ENCODE data around the gene PPP1R3A. TPM values are rescaled to one million over a fixed set of nuclear protein-coding genes. Genes with fewer than 3 reads are reported as not detected.

PPP1R3A gene
- total RNA-seq, 4 donors from 2014 or later, result not detected

DNA sequence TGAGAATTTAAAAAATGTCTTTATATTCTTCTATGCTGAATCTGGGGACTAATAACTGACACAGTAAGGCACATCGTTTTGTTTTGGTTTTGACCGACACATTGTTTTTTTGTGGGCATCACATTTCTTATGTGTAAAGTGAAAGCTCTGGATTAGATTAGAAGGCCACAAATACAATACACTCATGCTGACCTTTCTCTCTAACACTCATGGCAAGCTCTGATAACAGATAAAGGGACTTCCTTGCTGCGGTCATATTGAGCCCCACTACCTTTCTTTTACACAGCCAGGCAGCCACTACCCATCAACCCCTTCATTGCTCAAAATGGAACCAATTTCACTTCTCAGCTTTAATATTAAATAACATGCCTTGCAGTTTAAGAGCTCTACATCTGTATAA is 26.0 kb downstream of the PPP1R3A start:
- H3K27ac ChIP-seq, result no peak overlapping the region
- H3K36me3 ChIP-seq, result no peaks in the 10 kb centered on the region
- DNase-seq (ENCODE audit: low spot score in 2 of 2), result no peak
- H3K27me3 ChIP-seq, result no peaks in the 10 kb centered on the region
- 63% methylated on average over 3 of the region's 3 CpGs for WGBS
- H3K4me1 ChIP-seq, result no peaks in the 10 kb centered on the region
- H3K4me3 ChIP-seq, result no peak overlapping the region
- TF ChIP-seq EP300 (IDR thresholded peaks at IDR 0.05) (no peak), POLR2A (IDR thresholded peaks at IDR 0.05) (no peak), POLR2AphosphoS5 (IDR thresholded peaks at IDR 0.05) (no peak)
- TF ChIP-seq, protein P1, sequence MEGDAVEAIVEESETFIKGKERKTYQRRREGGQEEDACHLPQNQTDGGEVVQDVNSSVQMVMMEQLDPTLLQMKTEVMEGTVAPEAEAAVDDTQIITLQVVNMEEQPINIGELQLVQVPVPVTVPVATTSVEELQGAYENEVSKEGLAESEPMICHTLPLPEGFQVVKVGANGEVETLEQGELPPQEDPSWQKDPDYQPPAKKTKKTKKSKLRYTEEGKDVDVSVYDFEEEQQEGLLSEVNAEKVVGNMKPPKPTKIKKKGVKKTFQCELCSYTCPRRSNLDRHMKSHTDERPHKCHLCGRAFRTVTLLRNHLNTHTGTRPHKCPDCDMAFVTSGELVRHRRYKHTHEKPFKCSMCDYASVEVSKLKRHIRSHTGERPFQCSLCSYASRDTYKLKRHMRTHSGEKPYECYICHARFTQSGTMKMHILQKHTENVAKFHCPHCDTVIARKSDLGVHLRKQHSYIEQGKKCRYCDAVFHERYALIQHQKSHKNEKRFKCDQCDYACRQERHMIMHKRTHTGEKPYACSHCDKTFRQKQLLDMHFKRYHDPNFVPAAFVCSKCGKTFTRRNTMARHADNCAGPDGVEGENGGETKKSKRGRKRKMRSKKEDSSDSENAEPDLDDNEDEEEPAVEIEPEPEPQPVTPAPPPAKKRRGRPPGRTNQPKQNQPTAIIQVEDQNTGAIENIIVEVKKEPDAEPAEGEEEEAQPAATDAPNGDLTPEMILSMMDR (IDR thresholded peaks at IDR 0.05), result no peak
- no peaks in the 10 kb centered on the region for H3K9me3 ChIP-seq

DNA sequence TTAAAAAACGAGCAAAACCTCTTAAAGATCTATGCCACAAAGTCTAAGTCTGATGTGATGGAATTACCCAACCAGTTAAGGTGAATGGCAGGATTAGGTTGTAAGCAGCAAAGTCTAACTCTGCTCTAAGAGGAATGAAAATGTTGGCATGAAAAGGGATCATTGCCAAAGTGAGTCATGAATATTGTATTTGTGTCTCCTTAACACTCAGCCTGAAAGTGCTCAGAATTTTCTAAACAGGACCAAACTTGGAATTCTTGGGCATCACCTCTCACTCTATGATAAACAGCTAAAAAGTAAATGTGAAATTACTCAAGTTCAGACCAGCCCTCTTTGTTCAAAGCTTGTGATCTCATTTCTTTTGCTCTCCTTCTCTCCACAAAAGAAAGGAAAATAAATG is 27.0 kb downstream of the PPP1R3A start:
- WGBS, result 41% methylated on average over 1 of the region's 1 CpG
- no peak for DNase-seq (ENCODE audit: low spot score in 2 of 2)
- Histone ChIP-seq H3K4me1 (no peaks in the 10 kb centered on the region), H3K27ac (no peak overlapping the region), H3K9me3 (no peaks in the 10 kb centered on the region), H3K27me3 (no peaks in the 10 kb centered on the region), H3K4me3 (no peak overlapping the region), H3K36me3 (no peaks in the 10 kb centered on the region)
- no peak for TF ChIP-seq EP300 (IDR thresholded peaks at IDR 0.05)
- TF ChIP-seq, protein P1 (IDR thresholded peaks at IDR 0.05), result no peak
- TF ChIP-seq POLR2AphosphoS5 (IDR thresholded peaks at IDR 0.05), result no peak
- TF ChIP-seq POLR2A (IDR thresholded peaks at IDR 0.05), result no peak

DNA sequence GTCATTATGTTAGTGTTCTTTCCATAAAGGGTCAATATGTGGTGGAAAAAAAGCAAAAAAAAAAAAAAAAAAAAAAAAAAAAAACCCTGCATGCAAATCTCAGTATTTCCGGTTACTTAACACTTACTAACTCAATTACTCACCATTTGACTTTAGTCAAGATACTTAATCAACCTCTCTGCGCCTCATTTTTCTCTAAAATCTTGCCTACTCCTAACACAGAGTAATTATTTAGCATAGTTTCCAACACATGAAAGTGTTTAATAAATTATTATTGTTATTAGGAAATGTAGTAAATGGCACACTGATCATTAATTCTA is 27.8 kb downstream of the PPP1R3A start:
- TF ChIP-seq EP300 (IDR thresholded peaks at IDR 0.05) (no peak), POLR2A (IDR thresholded peaks at IDR 0.05) (no peak), POLR2AphosphoS5 (IDR thresholded peaks at IDR 0.05) (no peak)
- TF ChIP-seq, protein P1 (IDR thresholded peaks at IDR 0.05), result no peak

DNA sequence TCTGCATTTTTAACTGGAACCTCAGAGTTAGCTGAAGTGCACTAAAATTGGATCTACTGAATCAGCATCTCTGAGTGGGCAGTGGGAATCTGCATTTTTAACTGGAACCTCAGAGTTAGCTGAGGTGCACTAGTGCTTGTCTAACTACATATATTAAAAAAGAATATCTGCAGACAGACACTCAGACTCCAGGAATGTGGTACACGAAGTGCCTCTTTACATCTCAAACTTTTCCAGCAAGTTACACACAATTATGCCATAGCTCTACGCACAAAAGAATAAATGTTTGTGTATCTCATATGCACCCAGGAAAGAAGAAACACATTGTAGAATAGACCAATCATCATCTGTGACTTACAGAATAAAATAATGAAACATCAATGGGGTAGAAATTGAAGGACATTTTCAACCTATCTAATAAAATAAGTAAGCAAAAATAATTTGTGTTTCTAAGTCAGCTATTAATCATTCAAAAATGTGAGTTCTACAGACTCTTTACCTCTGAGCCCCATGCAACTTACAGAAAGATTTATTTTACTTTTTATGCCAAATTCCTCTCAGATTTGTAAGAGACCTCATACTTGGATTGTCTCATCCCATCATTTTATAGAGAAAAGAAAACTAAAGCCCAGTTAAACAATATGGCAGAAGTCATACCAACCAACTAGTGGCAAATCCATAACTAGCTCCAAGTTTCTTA is 28.3 kb downstream of the PPP1R3A start:
- Histone ChIP-seq H3K4me3 (no peak overlapping the region), H3K9me3 (no peaks in the 10 kb centered on the region), H3K4me1 (no peaks in the 10 kb centered on the region), H3K27me3 (no peaks in the 10 kb centered on the region), H3K27ac (no peak overlapping the region), H3K36me3 (no peaks in the 10 kb centered on the region)
- TF ChIP-seq EP300 (IDR thresholded peaks at IDR 0.05), result no peak
- TF ChIP-seq POLR2A (IDR thresholded peaks at IDR 0.05), result no peak
- TF ChIP-seq POLR2AphosphoS5 (IDR thresholded peaks at IDR 0.05), result no peak
- TF ChIP-seq, protein P1 (IDR thresholded peaks at IDR 0.05), result no peak
- 67% methylated on average over 2 of the region's 2 CpGs for WGBS
- DNase-seq (ENCODE audit: low spot score in 2 of 2), result no peak

More for the DNA sequence above, 27.8 kb downstream of the PPP1R3A start:
- Histone ChIP-seq H3K36me3 (no peaks in the 10 kb centered on the region), H3K27ac (no peak overlapping the region), H3K4me3 (no peak overlapping the region), H3K27me3 (no peaks in the 10 kb centered on the region), H3K4me1 (no peaks in the 10 kb centered on the region), H3K9me3 (no peaks in the 10 kb centered on the region)
- WGBS, result 78% methylated on average over 2 of the region's 2 CpGs
- DNase-seq (ENCODE audit: low spot score in 2 of 2), result no peak

DNA sequence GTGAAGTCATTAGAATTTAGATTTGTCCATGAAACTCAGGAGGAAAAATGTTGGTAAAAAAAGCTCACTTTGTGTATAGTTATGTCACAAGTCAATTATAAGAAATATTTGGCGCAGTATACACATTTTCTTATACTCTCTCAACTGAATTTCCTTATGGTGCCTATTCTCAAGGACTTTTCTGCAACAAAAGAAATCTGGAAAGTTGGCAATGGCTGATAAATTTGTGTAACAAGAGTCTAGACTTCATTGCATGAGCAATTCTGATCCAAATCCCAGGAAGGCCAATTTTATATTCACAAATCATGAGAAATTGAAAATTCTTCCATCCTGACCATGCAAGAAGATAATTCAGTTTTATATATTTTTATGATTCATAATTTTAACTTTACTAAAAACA is 35.7 kb downstream of the PPP1R3A start:
- H3K36me3 ChIP-seq, result no peaks in the 10 kb centered on the region
- H3K27me3 ChIP-seq, result no peaks in the 10 kb centered on the region
- no peak for DNase-seq (ENCODE audit: low spot score in 2 of 2)
- 91% methylated on average over 1 of the region's 1 CpG for WGBS
- H3K4me1 ChIP-seq, result no peaks in the 10 kb centered on the region
- TF ChIP-seq, protein P1 (IDR thresholded peaks at IDR 0.05), result no peak
- TF ChIP-seq POLR2A (IDR thresholded peaks at IDR 0.05) (no peak), EP300 (IDR thresholded peaks at IDR 0.05) (no peak), POLR2AphosphoS5 (IDR thresholded peaks at IDR 0.05) (no peak)
- no peak overlapping the region for H3K27ac ChIP-seq
- H3K9me3 ChIP-seq, result no peaks in the 10 kb centered on the region
- H3K4me3 ChIP-seq, result no peak overlapping the region

Measured in suprapubic skin (tissue), 4 donors.